ENCODE results near the gene OSBPL10.

OSBPL10 gene

GRCh38 chr3:31753050-31753425 lies 228.0 kb downstream of the OSBPL10 start:
- DNase-seq (ENCODE audit: extremely low read depth in 1 of 2, low read depth in 1 of 2): no peak

GRCh38 chr3:31752305-31753049 lies 228.6 kb downstream of the OSBPL10 start:
- no peak for DNase-seq (ENCODE audit: extremely low read depth in 1 of 2, low read depth in 1 of 2)

GRCh38 chr3:31750341-31750740 lies 230.7 kb downstream of the OSBPL10 start:
- DNase-seq (ENCODE audit: extremely low read depth in 1 of 2, low read depth in 1 of 2): no peak

- no peak for DNase-seq (ENCODE audit: extremely low read depth in 1 of 2, low read depth in 1 of 2)
Measured at GRCh38 chr3:31748933-31749295, 232.1 kb downstream of the OSBPL10 start.

GRCh38 chr3:31748281-31748932 lies 232.7 kb downstream of the OSBPL10 start:
- no peak for DNase-seq (ENCODE audit: extremely low read depth in 1 of 2, low read depth in 1 of 2)

GRCh38 chr3:31747785-31748184 lies 233.3 kb downstream of the OSBPL10 start:
- DNase-seq (ENCODE audit: extremely low read depth in 1 of 2, low read depth in 1 of 2): no peak

- DNase-seq (ENCODE audit: extremely low read depth in 1 of 2, low read depth in 1 of 2): no peak
Measured at GRCh38 chr3:31744913-31745312, 236.1 kb downstream of the OSBPL10 start.

GRCh38 chr3:31743331-31744089 lies 237.6 kb downstream of the OSBPL10 start:
- no peak for DNase-seq (ENCODE audit: extremely low read depth in 1 of 2, low read depth in 1 of 2)

- no peak for DNase-seq (ENCODE audit: extremely low read depth in 1 of 2, low read depth in 1 of 2)
Measured at GRCh38 chr3:31740397-31740796, 240.7 kb downstream of the OSBPL10 start.

- no peak for DNase-seq (ENCODE audit: extremely low read depth in 1 of 2, low read depth in 1 of 2)
Measured at GRCh38 chr3:31738412-31738811, 242.7 kb downstream of the OSBPL10 start.

- DNase-seq (ENCODE audit: extremely low read depth in 1 of 2, low read depth in 1 of 2): no peak
Measured at GRCh38 chr3:31735667-31736066, 245.4 kb downstream of the OSBPL10 start.

GRCh38 chr3:31733234-31733667 lies 247.8 kb downstream of the OSBPL10 start:
- no peak for DNase-seq (ENCODE audit: extremely low read depth in 1 of 2, low read depth in 1 of 2)

GRCh38 chr3:31732548-31732947 lies 248.5 kb downstream of the OSBPL10 start:
- no peak for DNase-seq (ENCODE audit: extremely low read depth in 1 of 2, low read depth in 1 of 2)

- DNase-seq (ENCODE audit: extremely low read depth in 1 of 2, low read depth in 1 of 2): no peak
Measured at GRCh38 chr3:31729573-31729972, 251.5 kb downstream of the OSBPL10 start.

- no peak for DNase-seq (ENCODE audit: extremely low read depth in 1 of 2, low read depth in 1 of 2)
Measured at GRCh38 chr3:31729082-31729481, 252.0 kb downstream of the OSBPL10 start.

GRCh38 chr3:31728403-31728802 lies 252.7 kb downstream of the OSBPL10 start:
- DNase-seq (ENCODE audit: extremely low read depth in 1 of 2, low read depth in 1 of 2): no peak

- DNase-seq (ENCODE audit: extremely low read depth in 1 of 2, low read depth in 1 of 2): no peak
Measured at GRCh38 chr3:31725976-31726375, 255.1 kb downstream of the OSBPL10 start.

GRCh38 chr3:31725568-31725967 lies 255.5 kb downstream of the OSBPL10 start:
- no peak for DNase-seq (ENCODE audit: extremely low read depth in 1 of 2, low read depth in 1 of 2)

- no peak for DNase-seq (ENCODE audit: extremely low read depth in 1 of 2, low read depth in 1 of 2)
Measured at GRCh38 chr3:31724651-31725050, 256.4 kb downstream of the OSBPL10 start.

GRCh38 chr3:31724116-31724515 lies 256.9 kb downstream of the OSBPL10 start:
- DNase-seq (ENCODE audit: extremely low read depth in 1 of 2, low read depth in 1 of 2): no peak

GRCh38 chr3:31723701-31724100 lies 257.4 kb downstream of the OSBPL10 start:
- no peak for DNase-seq (ENCODE audit: extremely low read depth in 1 of 2, low read depth in 1 of 2)

GRCh38 chr3:31721676-31722075 lies 259.4 kb downstream of the OSBPL10 start:
- DNase-seq (ENCODE audit: extremely low read depth in 1 of 2, low read depth in 1 of 2): no peak
